LNCaP clone FGC (cell line): ENCODE data around the gene WDR7.

Experiments
- DNase-seq: peaks from one replicate; pipeline ENCODE4 v3.0.0-alpha.2; 2011; ENCODE audit warnings: low read depth
- H3K4me3 ChIP-seq: 2 replicates; pipeline ENCODE4 v1.5.1; 2011; ENCODE audit warnings: mild to moderate bottlenecking, low read depth, low read length, control low read depth
- CTCF ChIP-seq: IDR thresholded peaks from 2 replicates; pipeline ENCODE4 v1.5.1; 2012; ENCODE audit warnings: mild to moderate bottlenecking; ENCODE audit not compliant: control insufficient read depth, insufficient read depth; ENCODE audit errors: extremely low read depth

WDR7 gene

GRCh38 chr18:57051657-57052044 lies 400.5 kb downstream of the WDR7 start:
- no peak for DNase-seq
- TF ChIP-seq CTCF: no peak
- no peak overlapping the region for H3K4me3 ChIP-seq

- no peak for TF ChIP-seq CTCF
- no peak for DNase-seq
- H3K4me3 ChIP-seq: no peak overlapping the region
Observed at GRCh38 chr18:57052173-57052572, 401.0 kb downstream of the WDR7 start.

GRCh38 chr18:57052759-57053158 lies 401.6 kb downstream of the WDR7 start:
- no peak for DNase-seq
- no peak overlapping the region for H3K4me3 ChIP-seq
- TF ChIP-seq CTCF: no peak

GRCh38 chr18:57054891-57055290 lies 403.7 kb downstream of the WDR7 start:
- no peak for TF ChIP-seq CTCF
- no peak for DNase-seq
- no peak overlapping the region for H3K4me3 ChIP-seq

GRCh38 chr18:57057890-57058289 lies 406.7 kb downstream of the WDR7 start:
- no peak for DNase-seq
- no peak overlapping the region for H3K4me3 ChIP-seq
- TF ChIP-seq CTCF: no peak

GRCh38 chr18:57058734-57059133 lies 407.6 kb downstream of the WDR7 start:
- no peak for DNase-seq
- no peak for TF ChIP-seq CTCF

GRCh38 chr18:57059366-57059765 lies 408.2 kb downstream of the WDR7 start:
- no peak overlapping the region for H3K4me3 ChIP-seq
- TF ChIP-seq CTCF: no peak
- no peak for DNase-seq

More at GRCh38 chr18:57058734-57059133, 407.6 kb downstream of the WDR7 start:
- H3K4me3 ChIP-seq: no peak overlapping the region
